Neural cell (in vitro differentiated cells): Measurements from ENCODE around the gene ACSS3.

Source experiments
- EP300 ChIP-seq: fragments of 450-650 bp; conservative IDR thresholded peaks from 2 replicates; pipeline ENCODE4 v1.6.1; 2014; ENCODE audit warnings: antibody characterized with exemption, mild to moderate bottlenecking, moderate library complexity; ENCODE audit not compliant: poor library complexity, severe bottlenecking
- EZH2 ChIP-seq: fragments of 200-600, 300-800 bp; shearing (Covaris generic), sonication (generic); IDR thresholded peaks from 2 replicates; pipeline ENCODE4 v1.6.1; 2014; ENCODE audit warnings: antibody characterized with exemption, low read length, borderline replicate concordance, mild to moderate bottlenecking; ENCODE audit not compliant: insufficient read depth, poor library complexity, severe bottlenecking
- MXI1 ChIP-seq: fragments of 450-650 bp; conservative IDR thresholded peaks from 2 replicates; pipeline ENCODE4 v1.6.1; 2014; ENCODE audit warnings: antibody characterized with exemption, mild to moderate bottlenecking; ENCODE audit not compliant: poor library complexity, severe bottlenecking
- POLR2AphosphoS5 ChIP-seq: IDR thresholded peaks from 2 replicates; pipeline ENCODE4 v1.6.1; 2012
- SMC3 ChIP-seq: fragments of 450-650 bp; conservative IDR thresholded peaks from 2 replicates; pipeline ENCODE4 v1.6.1; 2014; ENCODE audit warnings: antibody characterized with exemption, mild to moderate bottlenecking, moderate library complexity; ENCODE audit not compliant: poor library complexity
- TAF1 ChIP-seq: IDR thresholded peaks from 2 replicates; pipeline ENCODE4 v1.6.1; 2012; ENCODE audit warnings: low read depth
- TF ChIP-seq, protein P1 (sequence below): fragments of 450-650 bp; IDR thresholded peaks from 2 replicates; pipeline ENCODE4 v1.5.1; 2014; ENCODE audit warnings: antibody characterized with exemption, mild to moderate bottlenecking, moderate library complexity; ENCODE audit not compliant: poor library complexity, severe bottlenecking
- TF ChIP-seq, protein P2 (sequence below): IDR thresholded peaks from 2 replicates; pipeline ENCODE4 v1.6.1; 2012; ENCODE audit warnings: borderline replicate concordance

DNA sequence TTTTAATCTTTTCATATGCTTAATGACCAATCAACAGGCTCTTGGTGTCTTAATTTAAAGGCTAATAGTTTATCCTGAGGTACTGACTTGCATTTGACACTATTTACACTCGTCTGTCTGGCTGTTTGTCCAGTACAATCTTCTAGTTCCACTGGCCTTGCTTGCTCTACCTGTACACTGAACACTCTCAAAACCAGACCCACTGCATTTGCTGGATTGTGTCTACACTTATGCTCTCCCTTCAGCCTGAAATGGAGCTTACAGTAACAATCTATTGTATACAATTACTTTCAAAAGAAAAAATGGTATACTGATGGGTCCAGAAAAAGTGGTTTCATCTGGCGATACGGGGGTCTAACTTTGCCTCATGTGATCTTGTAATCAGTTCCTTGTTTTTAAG lies 2.3 kb upstream of the ACSS3 start:
- TF ChIP-seq, protein P1, sequence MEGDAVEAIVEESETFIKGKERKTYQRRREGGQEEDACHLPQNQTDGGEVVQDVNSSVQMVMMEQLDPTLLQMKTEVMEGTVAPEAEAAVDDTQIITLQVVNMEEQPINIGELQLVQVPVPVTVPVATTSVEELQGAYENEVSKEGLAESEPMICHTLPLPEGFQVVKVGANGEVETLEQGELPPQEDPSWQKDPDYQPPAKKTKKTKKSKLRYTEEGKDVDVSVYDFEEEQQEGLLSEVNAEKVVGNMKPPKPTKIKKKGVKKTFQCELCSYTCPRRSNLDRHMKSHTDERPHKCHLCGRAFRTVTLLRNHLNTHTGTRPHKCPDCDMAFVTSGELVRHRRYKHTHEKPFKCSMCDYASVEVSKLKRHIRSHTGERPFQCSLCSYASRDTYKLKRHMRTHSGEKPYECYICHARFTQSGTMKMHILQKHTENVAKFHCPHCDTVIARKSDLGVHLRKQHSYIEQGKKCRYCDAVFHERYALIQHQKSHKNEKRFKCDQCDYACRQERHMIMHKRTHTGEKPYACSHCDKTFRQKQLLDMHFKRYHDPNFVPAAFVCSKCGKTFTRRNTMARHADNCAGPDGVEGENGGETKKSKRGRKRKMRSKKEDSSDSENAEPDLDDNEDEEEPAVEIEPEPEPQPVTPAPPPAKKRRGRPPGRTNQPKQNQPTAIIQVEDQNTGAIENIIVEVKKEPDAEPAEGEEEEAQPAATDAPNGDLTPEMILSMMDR: no peak
- no peak for TF ChIP-seq POLR2AphosphoS5
- TF ChIP-seq, protein P2, sequence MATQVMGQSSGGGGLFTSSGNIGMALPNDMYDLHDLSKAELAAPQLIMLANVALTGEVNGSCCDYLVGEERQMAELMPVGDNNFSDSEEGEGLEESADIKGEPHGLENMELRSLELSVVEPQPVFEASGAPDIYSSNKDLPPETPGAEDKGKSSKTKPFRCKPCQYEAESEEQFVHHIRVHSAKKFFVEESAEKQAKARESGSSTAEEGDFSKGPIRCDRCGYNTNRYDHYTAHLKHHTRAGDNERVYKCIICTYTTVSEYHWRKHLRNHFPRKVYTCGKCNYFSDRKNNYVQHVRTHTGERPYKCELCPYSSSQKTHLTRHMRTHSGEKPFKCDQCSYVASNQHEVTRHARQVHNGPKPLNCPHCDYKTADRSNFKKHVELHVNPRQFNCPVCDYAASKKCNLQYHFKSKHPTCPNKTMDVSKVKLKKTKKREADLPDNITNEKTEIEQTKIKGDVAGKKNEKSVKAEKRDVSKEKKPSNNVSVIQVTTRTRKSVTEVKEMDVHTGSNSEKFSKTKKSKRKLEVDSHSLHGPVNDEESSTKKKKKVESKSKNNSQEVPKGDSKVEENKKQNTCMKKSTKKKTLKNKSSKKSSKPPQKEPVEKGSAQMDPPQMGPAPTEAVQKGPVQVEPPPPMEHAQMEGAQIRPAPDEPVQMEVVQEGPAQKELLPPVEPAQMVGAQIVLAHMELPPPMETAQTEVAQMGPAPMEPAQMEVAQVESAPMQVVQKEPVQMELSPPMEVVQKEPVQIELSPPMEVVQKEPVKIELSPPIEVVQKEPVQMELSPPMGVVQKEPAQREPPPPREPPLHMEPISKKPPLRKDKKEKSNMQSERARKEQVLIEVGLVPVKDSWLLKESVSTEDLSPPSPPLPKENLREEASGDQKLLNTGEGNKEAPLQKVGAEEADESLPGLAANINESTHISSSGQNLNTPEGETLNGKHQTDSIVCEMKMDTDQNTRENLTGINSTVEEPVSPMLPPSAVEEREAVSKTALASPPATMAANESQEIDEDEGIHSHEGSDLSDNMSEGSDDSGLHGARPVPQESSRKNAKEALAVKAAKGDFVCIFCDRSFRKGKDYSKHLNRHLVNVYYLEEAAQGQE: no peak
- no peak for TF ChIP-seq EP300
- TF ChIP-seq EZH2: no peak
- no peak for TF ChIP-seq TAF1
- TF ChIP-seq MXI1: no peak
- TF ChIP-seq SMC3: no peak
